ENCODE measurements around the gene PTCRA. TPM values are rescaled to one million over a fixed set of nuclear protein-coding genes. Genes with fewer than 3 reads are reported as not detected.

PTCRA gene
- total RNA-seq, 1 experiment from 2014 or later: not detected

GRCh38 chr6:42928986-42929820 is 13.3 kb downstream of the PTCRA start, which contains the start of gene CNPY3 (continued):
- TF ChIP-seq PRDM15 (CRISPR knock-in tag; IDR thresholded peaks at IDR 0.05): no peak; the same call in 1 of the 2 replicates
- TF ChIP-seq ZNF121 (CRISPR knock-in tag; IDR thresholded peaks at IDR 0.05): no peak
- TF ChIP-seq ATF1 (CRISPR knock-in tag; IDR thresholded peaks at IDR 0.05): peak; percentile 60; the same call in 1 of the 2 replicates
- TF ChIP-seq NFE2L1 (CRISPR knock-in tag; IDR thresholded peaks at IDR 0.05): 0 out of 2 replicates have a peak, but pooled peaks have one; percentile 30
- TF ChIP-seq, protein P1, sequence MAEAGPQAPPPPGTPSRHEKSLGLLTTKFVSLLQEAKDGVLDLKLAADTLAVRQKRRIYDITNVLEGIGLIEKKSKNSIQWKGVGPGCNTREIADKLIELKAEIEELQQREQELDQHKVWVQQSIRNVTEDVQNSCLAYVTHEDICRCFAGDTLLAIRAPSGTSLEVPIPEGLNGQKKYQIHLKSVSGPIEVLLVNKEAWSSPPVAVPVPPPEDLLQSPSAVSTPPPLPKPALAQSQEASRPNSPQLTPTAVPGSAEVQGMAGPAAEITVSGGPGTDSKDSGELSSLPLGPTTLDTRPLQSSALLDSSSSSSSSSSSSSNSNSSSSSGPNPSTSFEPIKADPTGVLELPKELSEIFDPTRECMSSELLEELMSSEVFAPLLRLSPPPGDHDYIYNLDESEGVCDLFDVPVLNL (CRISPR knock-in tag; IDR thresholded peaks at IDR 0.05; ENCODE audit: borderline replicate concordance, low read depth): no peak
- TF ChIP-seq FOXP1 (CRISPR knock-in tag; IDR thresholded peaks at IDR 0.05; ENCODE audit: borderline replicate concordance): peak; percentile 60; the same call in 1 of the 2 replicates
- no peak for TF ChIP-seq TCF7 (CRISPR knock-in tag; IDR thresholded peaks at IDR 0.05; ENCODE audit: low read depth)
- no peak for TF ChIP-seq ERG (CRISPR knock-in tag; IDR thresholded peaks at IDR 0.05)
- no peak for TF ChIP-seq SOX15 (CRISPR knock-in tag; IDR thresholded peaks at IDR 0.05)
- TF ChIP-seq, protein P2, sequence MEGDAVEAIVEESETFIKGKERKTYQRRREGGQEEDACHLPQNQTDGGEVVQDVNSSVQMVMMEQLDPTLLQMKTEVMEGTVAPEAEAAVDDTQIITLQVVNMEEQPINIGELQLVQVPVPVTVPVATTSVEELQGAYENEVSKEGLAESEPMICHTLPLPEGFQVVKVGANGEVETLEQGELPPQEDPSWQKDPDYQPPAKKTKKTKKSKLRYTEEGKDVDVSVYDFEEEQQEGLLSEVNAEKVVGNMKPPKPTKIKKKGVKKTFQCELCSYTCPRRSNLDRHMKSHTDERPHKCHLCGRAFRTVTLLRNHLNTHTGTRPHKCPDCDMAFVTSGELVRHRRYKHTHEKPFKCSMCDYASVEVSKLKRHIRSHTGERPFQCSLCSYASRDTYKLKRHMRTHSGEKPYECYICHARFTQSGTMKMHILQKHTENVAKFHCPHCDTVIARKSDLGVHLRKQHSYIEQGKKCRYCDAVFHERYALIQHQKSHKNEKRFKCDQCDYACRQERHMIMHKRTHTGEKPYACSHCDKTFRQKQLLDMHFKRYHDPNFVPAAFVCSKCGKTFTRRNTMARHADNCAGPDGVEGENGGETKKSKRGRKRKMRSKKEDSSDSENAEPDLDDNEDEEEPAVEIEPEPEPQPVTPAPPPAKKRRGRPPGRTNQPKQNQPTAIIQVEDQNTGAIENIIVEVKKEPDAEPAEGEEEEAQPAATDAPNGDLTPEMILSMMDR (IDR thresholded peaks at IDR 0.05): no peak
- no peak for TF ChIP-seq TEAD1 (CRISPR knock-in tag; IDR thresholded peaks at IDR 0.05)
- 0 out of 2 replicates have a peak, but pooled peaks have one; percentile 60 for TF ChIP-seq NR2C2 (CRISPR knock-in tag; IDR thresholded peaks at IDR 0.05)
- TF ChIP-seq, protein P3, sequence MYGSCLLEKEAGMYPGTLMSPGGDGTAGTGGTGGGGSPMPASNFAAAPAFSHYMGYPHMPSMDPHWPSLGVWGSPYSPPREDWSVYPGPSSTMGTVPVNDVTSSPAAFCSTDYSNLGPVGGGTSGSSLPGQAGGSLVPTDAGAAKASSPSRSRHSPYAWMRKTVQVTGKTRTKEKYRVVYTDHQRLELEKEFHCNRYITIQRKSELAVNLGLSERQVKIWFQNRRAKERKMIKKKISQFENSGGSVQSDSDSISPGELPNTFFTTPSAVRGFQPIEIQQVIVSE (CRISPR knock-in tag; IDR thresholded peaks at IDR 0.05; ENCODE audit: borderline replicate concordance): no peak
- 0 out of 2 replicates have a peak, but pooled peaks have one; percentile 67 for TF ChIP-seq ZNF232 (CRISPR knock-in tag; IDR thresholded peaks at IDR 0.05)
- 0 out of 2 replicates have a peak, but pooled peaks have one; percentile 8 for TF ChIP-seq CREB1 (CRISPR knock-in tag; IDR thresholded peaks at IDR 0.05)
- TF ChIP-seq, protein P4, sequence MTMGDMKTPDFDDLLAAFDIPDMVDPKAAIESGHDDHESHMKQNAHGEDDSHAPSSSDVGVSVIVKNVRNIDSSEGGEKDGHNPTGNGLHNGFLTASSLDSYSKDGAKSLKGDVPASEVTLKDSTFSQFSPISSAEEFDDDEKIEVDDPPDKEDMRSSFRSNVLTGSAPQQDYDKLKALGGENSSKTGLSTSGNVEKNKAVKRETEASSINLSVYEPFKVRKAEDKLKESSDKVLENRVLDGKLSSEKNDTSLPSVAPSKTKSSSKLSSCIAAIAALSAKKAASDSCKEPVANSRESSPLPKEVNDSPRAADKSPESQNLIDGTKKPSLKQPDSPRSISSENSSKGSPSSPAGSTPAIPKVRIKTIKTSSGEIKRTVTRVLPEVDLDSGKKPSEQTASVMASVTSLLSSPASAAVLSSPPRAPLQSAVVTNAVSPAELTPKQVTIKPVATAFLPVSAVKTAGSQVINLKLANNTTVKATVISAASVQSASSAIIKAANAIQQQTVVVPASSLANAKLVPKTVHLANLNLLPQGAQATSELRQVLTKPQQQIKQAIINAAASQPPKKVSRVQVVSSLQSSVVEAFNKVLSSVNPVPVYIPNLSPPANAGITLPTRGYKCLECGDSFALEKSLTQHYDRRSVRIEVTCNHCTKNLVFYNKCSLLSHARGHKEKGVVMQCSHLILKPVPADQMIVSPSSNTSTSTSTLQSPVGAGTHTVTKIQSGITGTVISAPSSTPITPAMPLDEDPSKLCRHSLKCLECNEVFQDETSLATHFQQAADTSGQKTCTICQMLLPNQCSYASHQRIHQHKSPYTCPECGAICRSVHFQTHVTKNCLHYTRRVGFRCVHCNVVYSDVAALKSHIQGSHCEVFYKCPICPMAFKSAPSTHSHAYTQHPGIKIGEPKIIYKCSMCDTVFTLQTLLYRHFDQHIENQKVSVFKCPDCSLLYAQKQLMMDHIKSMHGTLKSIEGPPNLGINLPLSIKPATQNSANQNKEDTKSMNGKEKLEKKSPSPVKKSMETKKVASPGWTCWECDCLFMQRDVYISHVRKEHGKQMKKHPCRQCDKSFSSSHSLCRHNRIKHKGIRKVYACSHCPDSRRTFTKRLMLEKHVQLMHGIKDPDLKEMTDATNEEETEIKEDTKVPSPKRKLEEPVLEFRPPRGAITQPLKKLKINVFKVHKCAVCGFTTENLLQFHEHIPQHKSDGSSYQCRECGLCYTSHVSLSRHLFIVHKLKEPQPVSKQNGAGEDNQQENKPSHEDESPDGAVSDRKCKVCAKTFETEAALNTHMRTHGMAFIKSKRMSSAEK (CRISPR knock-in tag; IDR thresholded peaks at IDR 0.05; ENCODE audit: borderline replicate concordance): no peak
- TF ChIP-seq, protein P5, sequence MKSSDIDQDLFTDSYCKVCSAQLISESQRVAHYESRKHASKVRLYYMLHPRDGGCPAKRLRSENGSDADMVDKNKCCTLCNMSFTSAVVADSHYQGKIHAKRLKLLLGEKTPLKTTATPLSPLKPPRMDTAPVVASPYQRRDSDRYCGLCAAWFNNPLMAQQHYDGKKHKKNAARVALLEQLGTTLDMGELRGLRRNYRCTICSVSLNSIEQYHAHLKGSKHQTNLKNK (CRISPR knock-in tag; IDR thresholded peaks at IDR 0.05): no peak
- no peak for TF ChIP-seq NR3C1 (CRISPR knock-in tag; conservative IDR thresholded peaks at IDR 0.05; ENCODE audit: low read depth)
- no peak for TF ChIP-seq E2F1 (CRISPR knock-in tag; IDR thresholded peaks at IDR 0.05)
- no peak for TF ChIP-seq MXD4 (CRISPR knock-in tag; IDR thresholded peaks at IDR 0.05; ENCODE audit: borderline replicate concordance)

All from WTC11 (cell line).